H9 (cell line): ENCODE results near the gene SWI5. TPM values are rescaled to one million over a fixed set of nuclear protein-coding genes. Genes with fewer than 3 reads are reported as not detected.

Source experiments
- DNase-seq: peaks from one replicate; pipeline ENCODE4 v3.0.0-alpha.2; 2017
- H2AFZ ChIP-seq: one replicate; pipeline ENCODE4 v1.6.1; 2013; ENCODE audit warnings: mild to moderate bottlenecking, low read length, control low read depth, moderate library complexity
- H2AK5ac ChIP-seq: 2 replicates; pipeline ENCODE4 v1.6.1; 2013; ENCODE audit warnings: low read length, control low read depth, mixed read lengths; ENCODE audit not compliant: insufficient read length
- H2BK120ac ChIP-seq: one replicate; pipeline ENCODE4 v1.6.1; 2013; ENCODE audit warnings: low read depth, mild to moderate bottlenecking, low read length, control low read depth, inconsistent platforms; ENCODE audit not compliant: poor library complexity, severe bottlenecking
- H2BK12ac ChIP-seq: 2 replicates; pipeline ENCODE4 v1.6.1; 2013; ENCODE audit warnings: low read length, control low read depth, mixed read lengths, low read depth; ENCODE audit not compliant: insufficient read length
- H2BK15ac ChIP-seq: 2 replicates; pipeline ENCODE4 v1.6.1; 2013; ENCODE audit warnings: low read depth, low read length, control low read depth
- H2BK20ac ChIP-seq: one replicate; pipeline ENCODE4 v1.6.1; 2013; ENCODE audit warnings: low read depth, mild to moderate bottlenecking, low read length, control low read depth, inconsistent platforms; ENCODE audit not compliant: poor library complexity, severe bottlenecking
- H2BK5ac ChIP-seq: 2 replicates; pipeline ENCODE4 v1.6.1; 2013; ENCODE audit warnings: low read length, control low read depth, mixed read lengths; ENCODE audit not compliant: insufficient read length
- H3K14ac ChIP-seq: 2 replicates; pipeline ENCODE4 v1.6.1; 2013; ENCODE audit warnings: low read length, control low read depth; ENCODE audit not compliant: insufficient read depth
- H3K18ac ChIP-seq: 2 replicates; pipeline ENCODE4 v1.6.1; 2013; ENCODE audit warnings: low read depth, mild to moderate bottlenecking, mixed read lengths, low read length, control low read depth; ENCODE audit not compliant: insufficient read length
- H3K23ac ChIP-seq: 2 replicates; pipeline ENCODE4 v1.6.1; 2013; ENCODE audit warnings: low read length, control low read depth, mixed read lengths, low read depth; ENCODE audit not compliant: insufficient read length
- H3K23me2 ChIP-seq: 2 replicates; pipeline ENCODE4 v1.6.1; 2013; ENCODE audit warnings: low read depth, mild to moderate bottlenecking, mixed read lengths, low read length, control low read depth; ENCODE audit not compliant: insufficient read length, poor library complexity, severe bottlenecking
- H3K27ac ChIP-seq: 2 replicates; pipeline ENCODE4 v1.5.1; 2013; ENCODE audit warnings: low read length, control low read depth, mixed read lengths, low read depth; ENCODE audit not compliant: insufficient read length
- H3K27me3 ChIP-seq: 2 replicates; pipeline ENCODE4 v1.6.1; 2013; ENCODE audit warnings: low read length, control low read depth, inconsistent platforms; ENCODE audit not compliant: insufficient read depth
- H3K4ac ChIP-seq: 2 replicates; pipeline ENCODE4 v1.6.1; 2013; ENCODE audit warnings: low read depth, mild to moderate bottlenecking, control low read depth, inconsistent platforms, low read length, moderate library complexity
- H3K4me1 ChIP-seq: 2 replicates; pipeline ENCODE4 v1.6.1; 2013; ENCODE audit warnings: low read length, control low read depth, inconsistent platforms; ENCODE audit not compliant: insufficient read depth
- H3K4me2 ChIP-seq: 2 replicates; pipeline ENCODE4 v1.6.1; 2013; ENCODE audit warnings: low read length, control low read depth, mixed read lengths; ENCODE audit not compliant: insufficient read length, insufficient read depth
- H3K56ac ChIP-seq: 2 replicates; pipeline ENCODE4 v1.6.1; 2013; ENCODE audit warnings: low read depth, mild to moderate bottlenecking, mixed read lengths, low read length, control low read depth; ENCODE audit not compliant: insufficient read length
- H3K79me1 ChIP-seq: 2 replicates; pipeline ENCODE4 v1.6.1; 2013; ENCODE audit warnings: low read depth, mild to moderate bottlenecking, moderate library complexity, low read length, control low read depth, inconsistent platforms; ENCODE audit not compliant: insufficient read depth, poor library complexity, severe bottlenecking
- H3K79me2 ChIP-seq: 2 replicates; pipeline ENCODE4 v1.6.1; 2013; ENCODE audit warnings: low read length, control low read depth, inconsistent platforms; ENCODE audit not compliant: insufficient read depth
- H3K9ac ChIP-seq: 2 replicates; pipeline ENCODE4 v1.6.1; 2013; ENCODE audit warnings: low read length, control low read depth, mixed read lengths; ENCODE audit not compliant: insufficient read length; ENCODE audit errors: extremely low read depth
- H3K9me3 ChIP-seq: one replicate; pipeline ENCODE4 v1.6.1; 2013; ENCODE audit warnings: low read depth, low read length, inconsistent platforms; ENCODE audit not compliant: control insufficient read depth
- H3T11ph ChIP-seq: one replicate; pipeline ENCODE4 v1.6.1; 2013; ENCODE audit warnings: mild to moderate bottlenecking, low read length, control low read depth, inconsistent platforms
- H4K20me1 ChIP-seq: one replicate; pipeline ENCODE4 v1.6.1; 2013; ENCODE audit not compliant: control insufficient read depth, insufficient read length, insufficient read depth
- H4K5ac ChIP-seq: 2 replicates; pipeline ENCODE4 v1.6.1; 2013; ENCODE audit warnings: low read depth, mild to moderate bottlenecking, mixed read lengths, low read length, control low read depth; ENCODE audit not compliant: insufficient read length
- H4K8ac ChIP-seq: replicated peaks from 2 replicates; pipeline ENCODE4 v1.6.1; 2013; ENCODE audit warnings: low read length, control low read depth, mixed read lengths, low read depth; ENCODE audit not compliant: insufficient read length
- H4K91ac ChIP-seq: 2 replicates; pipeline ENCODE4 v1.6.1; 2013; ENCODE audit warnings: low read depth, mild to moderate bottlenecking, moderate library complexity, mixed read lengths, low read length, control low read depth; ENCODE audit not compliant: insufficient read length
- H3K27ac Mint-ChIP-seq, 3 experiments: 2 replicates in 2 of 3; 3 replicates in 1 of 3; pipeline ENCODE4 v1.8.0; 2020 to 2021; ENCODE audit warnings: mixed read lengths in 3 of 3, mild to moderate bottlenecking in 1 of 3, moderate library complexity in 1 of 3
- H3K27me3 Mint-ChIP-seq: 2 replicates; pipeline ENCODE4 v1.8.0; 2021; ENCODE audit warnings: low read depth, mild to moderate bottlenecking, moderate library complexity, mixed read lengths
- H3K36me3 Mint-ChIP-seq, 3 experiments: 2 replicates in 2 of 3; 3 replicates in 1 of 3; pipeline ENCODE4 v1.8.0; 2020 to 2021; ENCODE audit warnings: low read depth in 3 of 3, mixed read lengths in 3 of 3; ENCODE audit not compliant: insufficient read depth in 1 of 3
- H3K4me1 Mint-ChIP-seq, 2 experiments: 2 replicates each; pipeline ENCODE4 v1.8.0; 2020; ENCODE audit warnings: mixed read lengths in 2 of 2
- H3K4me3 Mint-ChIP-seq, 2 experiments: 2 replicates in 1 of 2; 3 replicates in 1 of 2; pipeline ENCODE4 v1.8.0; 2020 to 2021; ENCODE audit warnings: mild to moderate bottlenecking in 2 of 2, mixed read lengths in 2 of 2, moderate library complexity in 1 of 2
- H3K9me3 Mint-ChIP-seq, 2 experiments: 2 replicates in 1 of 2; 3 replicates in 1 of 2; pipeline ENCODE4 v1.8.0; 2020; ENCODE audit warnings: mild to moderate bottlenecking in 2 of 2, mixed read lengths in 2 of 2, moderate library complexity in 1 of 2
- WGBS: extraction: QIAGEN DNeasy Blood & Tissue Kit; methylation state at CpG from one replicate; pipeline ENCODE4 v1.1.7; 2013; ENCODE audit warnings: missing lambda C conversion rate, low lambda C conversion rate, mixed read lengths; ENCODE audit not compliant: insufficient read length; ENCODE audit errors: extremely low coverage; 5-methylcytosine and 5-hydroxymethylcytosine counted together
- total RNA-seq: library from RNA; stranded (reverse); gene quantifications from 2 replicates; pipeline ENCODE4 v1.2.1, GENCODE V29; 2021
- TF ChIP-seq, protein P1 (sequence below): fragments of 200-600 bp; sonication (generic); conservative IDR thresholded peaks from 3 replicates; pipeline ENCODE4 v1.8.0; 2021; ENCODE audit warnings: antibody characterized with exemption, mild to moderate bottlenecking

Gene SWI5
- total RNA-seq, 1 experiment from 2014 or later: 25.6 TPM

GRCh38 chr9:128309551-128309950 lies 33.5 kb downstream of the SWI5 start:
- no peaks in the 10 kb centered on the region for H3K23me2 ChIP-seq
- no peak overlapping the region for H2BK20ac ChIP-seq
- Mint-ChIP-seq H3K27ac (no peak overlapping the region), H3K9me3 (no peaks in the 10 kb centered on the region; a peak in 1 of 5 replicates), H3K4me1 (no peaks in the 10 kb centered on the region), H3K4me3 (no peak overlapping the region), H3K27me3 (peaks cover 2% of the 10 kb centered on the region; the same call in 1 of the 2 replicates), H3K36me3 (peaks cover 29 to 53% (median 48%) of the 10 kb centered on the region in 3 experiments)
- no peaks in the 10 kb centered on the region for H3K79me1 ChIP-seq
- H3K9me3 ChIP-seq: no peaks in the 10 kb centered on the region
- no peaks in the 10 kb centered on the region for H3K4me1 ChIP-seq
- TF ChIP-seq, protein P1, sequence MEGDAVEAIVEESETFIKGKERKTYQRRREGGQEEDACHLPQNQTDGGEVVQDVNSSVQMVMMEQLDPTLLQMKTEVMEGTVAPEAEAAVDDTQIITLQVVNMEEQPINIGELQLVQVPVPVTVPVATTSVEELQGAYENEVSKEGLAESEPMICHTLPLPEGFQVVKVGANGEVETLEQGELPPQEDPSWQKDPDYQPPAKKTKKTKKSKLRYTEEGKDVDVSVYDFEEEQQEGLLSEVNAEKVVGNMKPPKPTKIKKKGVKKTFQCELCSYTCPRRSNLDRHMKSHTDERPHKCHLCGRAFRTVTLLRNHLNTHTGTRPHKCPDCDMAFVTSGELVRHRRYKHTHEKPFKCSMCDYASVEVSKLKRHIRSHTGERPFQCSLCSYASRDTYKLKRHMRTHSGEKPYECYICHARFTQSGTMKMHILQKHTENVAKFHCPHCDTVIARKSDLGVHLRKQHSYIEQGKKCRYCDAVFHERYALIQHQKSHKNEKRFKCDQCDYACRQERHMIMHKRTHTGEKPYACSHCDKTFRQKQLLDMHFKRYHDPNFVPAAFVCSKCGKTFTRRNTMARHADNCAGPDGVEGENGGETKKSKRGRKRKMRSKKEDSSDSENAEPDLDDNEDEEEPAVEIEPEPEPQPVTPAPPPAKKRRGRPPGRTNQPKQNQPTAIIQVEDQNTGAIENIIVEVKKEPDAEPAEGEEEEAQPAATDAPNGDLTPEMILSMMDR: no peak
- H2BK12ac ChIP-seq: no peak overlapping the region
- WGBS: no CpG with 5 or more reads among the region's 16 CpGs
- no peak overlapping the region for H3K14ac ChIP-seq
- H2BK120ac ChIP-seq: no peak overlapping the region
- no peaks in the 10 kb centered on the region for H3K27me3 ChIP-seq
- no peak overlapping the region for H3K56ac ChIP-seq
- H2BK15ac ChIP-seq: no peak overlapping the region
- no peak for DNase-seq
- H3K18ac ChIP-seq: no peak overlapping the region
- H4K5ac ChIP-seq: no peak overlapping the region
- no peak overlapping the region for H3K4me2 ChIP-seq
- no peak overlapping the region for H3T11ph ChIP-seq
- H3K23ac ChIP-seq: no peak overlapping the region
- no peak overlapping the region for H4K91ac ChIP-seq
- H4K20me1 ChIP-seq: no peaks in the 10 kb centered on the region
- no peak overlapping the region for H3K4ac ChIP-seq
- H2AK5ac ChIP-seq: no peak overlapping the region
- no peak overlapping the region for H2AFZ ChIP-seq
- H4K8ac ChIP-seq: no peak overlapping the region
- no peak overlapping the region for H2BK5ac ChIP-seq
- H3K9ac ChIP-seq: no peak overlapping the region
- no peak overlapping the region for H3K27ac ChIP-seq
- H3K79me2 ChIP-seq: no peaks in the 10 kb centered on the region
